HUDEP-2 (cell line): ENCODE results near the gene KRTAP12-3.

Experiments used
- DNase-seq, 76 experiments: peaks; one replicate each; lab custom pipeline; 2025; ENCODE audit not compliant: unreplicated experiment in 76 of 76; lab: John Stamatoyannopoulos, UW

Gene KRTAP12-3

GRCh38 chr21:44701023-44701400 lies 43.3 kb downstream of the KRTAP12-3 start:
- DNase-seq: no peak

GRCh38 chr21:44701541-44701940 lies 43.8 kb downstream of the KRTAP12-3 start:
- no peak for DNase-seq

- no peak for DNase-seq
Observed at GRCh38 chr21:44702111-44702972, 44.6 kb downstream of the KRTAP12-3 start.

- DNase-seq: no peak
Observed at GRCh38 chr21:44702973-44703730, 45.4 kb downstream of the KRTAP12-3 start.

GRCh38 chr21:44703731-44704635 lies 46.3 kb downstream of the KRTAP12-3 start:
- DNase-seq: no peak

- no peak for DNase-seq
Observed at GRCh38 chr21:44704636-44705001, 46.9 kb downstream of the KRTAP12-3 start.

- DNase-seq: no peak
Observed at GRCh38 chr21:44706026-44706705, 48.4 kb downstream of the KRTAP12-3 start.

- no peak for DNase-seq
Observed at GRCh38 chr21:44706706-44707581, 49.2 kb downstream of the KRTAP12-3 start.
